NAMALWA (cell line): ENCODE measurements around the gene SPATA46.
"Not testable (repeated sequence)": the region's sequence is repeated elsewhere in the genome, so short reads cannot be mapped to it uniquely, and the experiment has no call there.

Experiments used
- DNase-seq: peaks from one replicate; pipeline ENCODE4 v3.0.0-alpha.2; 2015; ENCODE audit warnings: low spot score

SPATA46 gene

GRCh38 chr1:162353078-162353477 lies 23.6 kb downstream of the SPATA46 start:
- DNase-seq, result no peak

GRCh38 chr1:162351874-162352273 lies 24.8 kb downstream of the SPATA46 start:
- not testable (repeated sequence) for DNase-seq

- no peak for DNase-seq
Measured at GRCh38 chr1:162351246-162351842, 25.3 kb downstream of the SPATA46 start.

GRCh38 chr1:162349635-162350330 lies 26.9 kb downstream of the SPATA46 start:
- DNase-seq, result no peak

GRCh38 chr1:162347281-162347680 lies 29.4 kb downstream of the SPATA46 start:
- DNase-seq, result no peak

GRCh38 chr1:162343470-162343869 lies 33.2 kb downstream of the SPATA46 start:
- DNase-seq, result no peak

GRCh38 chr1:162342452-162342983 lies 34.1 kb downstream of the SPATA46 start:
- DNase-seq, result no peak

GRCh38 chr1:162336621-162337285 lies 39.9 kb downstream of the SPATA46 start:
- no peak for DNase-seq

GRCh38 chr1:162335126-162335525 lies 41.5 kb downstream of the SPATA46 start:
- DNase-seq, result no peak

GRCh38 chr1:162333991-162334390 lies 42.7 kb downstream of the SPATA46 start:
- DNase-seq, result no peak

GRCh38 chr1:162329826-162330225 lies 46.8 kb downstream of the SPATA46 start:
- DNase-seq, result no peak

GRCh38 chr1:162328512-162328911 lies 48.1 kb downstream of the SPATA46 start:
- no peak for DNase-seq

GRCh38 chr1:162327788-162328165 lies 48.9 kb downstream of the SPATA46 start:
- no peak for DNase-seq

- DNase-seq, result no peak
Measured at GRCh38 chr1:162327144-162327787, 49.4 kb downstream of the SPATA46 start.

- DNase-seq, result no peak
Measured at GRCh38 chr1:162326559-162326958, 50.1 kb downstream of the SPATA46 start.

- no peak for DNase-seq
Measured at GRCh38 chr1:162324396-162324795, 52.3 kb downstream of the SPATA46 start.
